ENCODE results near the gene THSD4.

- TF ChIP-seq CTCF (conservative IDR thresholded peaks at IDR 0.05; ENCODE audit: low read length) (no peak), EZH2phosphoT487 (IDR thresholded peaks at IDR 0.05; ENCODE audit: borderline replicate concordance) (no peak)
These were observed 667.3 kb downstream of the THSD4 start for GRCh38 chr15:71782422-71783165.

Data from Loucy (cell line).